Mucosa of gallbladder (tissue), 1 donor: Measurements from ENCODE around the gene SETD9. TPM values are rescaled to one million over a fixed set of nuclear protein-coding genes. Genes with fewer than 3 reads are reported as not detected.

ENCODE experiments used
- DNase-seq: peaks from one replicate; pipeline ENCODE4 v3.0.0-alpha.2; 2020; ENCODE audit warnings: low spot score
- total RNA-seq: library from RNA; stranded (reverse); gene quantifications from one replicate; pipeline ENCODE4 v1.2.1, GENCODE V29; 2021
- donor health status: DM: no; HTN: no; CAD: no.

Gene SETD9, protein sequence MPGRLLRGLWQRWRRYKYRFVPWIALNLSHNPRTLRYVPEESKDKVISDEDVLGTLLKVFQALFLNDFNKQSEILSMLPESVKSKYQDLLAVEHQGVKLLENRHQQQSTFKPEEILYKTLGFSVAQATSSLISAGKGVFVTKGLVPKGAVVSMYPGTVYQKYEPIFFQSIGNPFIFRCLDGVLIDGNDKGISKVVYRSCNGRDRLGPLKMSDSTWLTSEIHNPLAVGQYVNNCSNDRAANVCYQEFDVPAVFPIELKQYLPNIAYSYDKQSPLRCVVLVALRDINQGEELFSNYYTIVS
- 4.8 TPM for total RNA-seq

DNA sequence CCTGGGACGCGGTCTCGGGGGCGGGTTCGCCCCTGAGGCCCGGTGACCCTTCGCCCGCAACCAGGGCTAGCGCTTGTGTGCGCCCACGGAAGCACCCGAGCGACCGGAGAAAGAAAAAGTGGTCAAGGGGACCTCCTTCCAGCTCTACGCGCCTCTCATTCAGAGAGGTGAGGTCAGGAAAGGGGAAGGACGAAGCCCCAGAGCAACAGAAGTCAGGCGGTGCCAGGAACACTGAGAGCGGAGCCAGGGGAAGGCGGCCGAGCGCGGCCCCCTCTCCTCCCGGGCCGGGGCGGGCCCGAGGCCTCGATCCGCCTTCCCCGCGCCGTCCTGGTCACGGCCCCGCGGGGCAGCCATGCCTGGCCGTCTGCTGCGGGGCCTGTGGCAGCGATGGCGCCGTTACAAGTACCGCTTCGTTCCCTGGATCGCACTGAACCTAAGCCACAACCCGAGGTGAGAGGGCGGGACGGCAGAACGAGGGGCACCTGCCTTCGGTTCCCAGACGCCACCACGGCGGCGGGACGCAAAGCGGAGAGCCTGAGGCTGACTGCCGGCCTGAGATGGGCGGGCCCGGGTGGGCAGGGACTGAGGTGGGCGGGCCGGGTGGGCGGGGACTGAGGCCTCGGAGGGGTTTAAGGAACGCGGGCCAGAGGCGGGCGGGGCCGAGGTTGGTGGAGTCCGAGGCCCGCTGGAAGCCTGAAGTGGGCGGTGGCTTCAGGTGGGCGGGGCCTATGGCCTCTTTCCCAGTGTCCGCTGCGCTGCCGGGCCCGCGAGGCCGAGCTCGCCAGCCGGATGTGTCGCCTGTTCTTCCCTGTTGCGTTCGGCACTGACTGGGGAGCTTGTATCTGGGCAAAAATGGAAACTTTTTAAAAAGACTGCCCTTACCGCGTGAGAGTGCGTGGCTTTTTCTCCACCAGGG lies at the start of gene SETD9:
SETD9 (plus strand) TSS at position 303 of the 916 bp plus-strand sequence; CDS start at position 353, 50 bp downstream.
- DNase-seq: peak; percentile 98

DNA sequence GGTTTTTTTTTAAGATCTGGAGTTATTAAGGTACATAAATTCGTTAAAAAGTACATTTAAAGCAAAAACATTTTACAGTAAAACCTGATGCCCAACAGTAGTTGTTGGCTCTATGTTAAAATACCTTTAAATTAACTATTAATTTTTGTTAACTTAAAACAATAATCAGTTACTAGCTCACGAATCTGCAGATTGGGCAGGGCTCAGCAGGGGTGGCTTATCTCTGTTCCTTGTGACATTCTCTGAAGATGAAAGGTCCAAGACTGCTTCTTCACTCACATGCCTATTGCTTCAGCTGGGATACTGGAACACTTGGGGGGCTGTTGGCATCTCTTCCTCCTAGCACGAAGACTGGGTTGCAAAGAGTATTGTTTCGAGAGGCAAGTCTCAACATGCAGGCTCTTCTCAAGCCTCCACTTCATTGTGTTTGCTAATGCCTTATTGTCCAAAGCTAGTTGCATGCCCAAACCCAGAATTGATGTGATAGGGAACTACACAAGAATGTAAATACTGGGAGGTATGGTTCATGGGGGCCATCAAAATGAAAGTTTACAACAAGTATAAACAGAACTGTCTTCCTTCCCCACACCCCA lies 47.4 kb upstream of the SETD9 start:
- DNase-seq: no peak

DNA sequence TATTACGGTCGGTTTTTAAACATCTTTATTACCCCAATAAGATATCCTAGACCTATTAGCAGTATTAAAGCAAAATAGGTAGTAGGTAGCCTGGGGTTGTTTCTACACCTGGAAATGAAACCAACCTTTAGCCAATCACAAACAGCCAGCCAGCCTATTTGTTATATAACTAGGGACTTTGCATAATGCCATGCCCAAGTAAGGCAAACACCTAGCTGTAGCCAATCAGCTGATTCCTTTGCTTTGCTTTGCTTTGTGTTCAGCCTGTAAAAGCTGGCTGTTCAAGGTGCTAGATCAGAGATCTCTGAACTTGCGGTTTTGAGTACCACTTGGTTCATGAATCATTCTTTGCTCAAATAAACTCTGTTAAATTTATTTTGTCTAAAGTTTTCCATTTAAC lies 46.5 kb upstream of the SETD9 start:
- no peak for DNase-seq

DNA sequence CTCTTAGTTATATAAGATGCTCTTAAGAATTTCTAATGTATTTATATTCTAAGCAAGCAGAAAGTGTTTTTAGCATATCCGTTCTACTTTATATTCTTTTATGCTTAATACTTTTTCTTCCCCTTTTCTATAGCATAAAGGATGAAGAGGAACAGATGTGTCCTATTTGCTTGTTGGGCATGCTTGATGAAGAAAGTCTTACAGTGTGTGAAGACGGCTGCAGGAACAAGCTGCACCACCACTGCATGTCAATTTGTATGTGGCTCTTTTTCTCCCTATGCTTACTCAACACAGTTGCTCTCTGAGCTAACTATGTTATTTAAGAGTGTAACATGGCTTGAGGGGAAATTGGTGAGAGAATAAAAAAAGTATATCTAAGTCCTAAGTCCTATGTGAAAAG lies 37.6 kb upstream of the SETD9 start:
- DNase-seq: no peak

DNA sequence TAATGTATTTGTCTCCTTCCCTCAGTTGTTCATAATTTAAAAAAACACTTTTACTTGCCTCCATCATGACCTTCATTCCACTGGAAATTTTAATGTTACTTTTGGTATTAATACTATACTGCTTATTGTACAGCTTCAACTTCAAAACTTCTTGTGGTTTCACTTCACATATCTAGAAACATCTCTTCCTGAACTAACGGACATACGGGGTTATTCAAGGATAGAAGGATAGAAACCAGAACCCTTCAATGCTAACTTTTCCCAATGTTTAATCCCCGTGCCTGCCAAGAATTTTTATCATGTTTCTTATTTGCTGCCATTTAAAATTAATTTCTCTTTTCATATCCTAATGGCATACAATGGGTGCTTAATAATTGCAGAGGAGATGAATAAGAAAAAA lies 36.3 kb upstream of the SETD9 start:
- no peak for DNase-seq

DNA sequence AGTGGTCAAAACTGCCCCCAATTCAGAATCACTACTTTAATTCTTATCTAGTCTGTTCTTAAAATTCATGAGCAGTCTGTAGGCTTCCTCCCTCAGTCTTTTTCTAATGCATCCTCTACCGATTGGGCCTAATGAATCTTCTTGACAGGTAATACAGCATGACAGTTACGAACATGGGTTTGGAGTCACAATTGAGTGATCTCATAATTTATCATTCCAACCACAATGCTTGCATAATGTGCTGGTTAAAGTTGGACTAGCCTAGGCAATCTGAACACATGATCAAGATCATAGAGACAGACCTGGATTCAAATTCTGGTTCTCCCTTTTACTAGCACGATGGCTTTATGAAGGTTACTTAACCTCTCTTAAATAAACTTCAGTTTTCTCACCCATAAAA lies 33.1 kb upstream of the SETD9 start:
- no peak for DNase-seq

DNA sequence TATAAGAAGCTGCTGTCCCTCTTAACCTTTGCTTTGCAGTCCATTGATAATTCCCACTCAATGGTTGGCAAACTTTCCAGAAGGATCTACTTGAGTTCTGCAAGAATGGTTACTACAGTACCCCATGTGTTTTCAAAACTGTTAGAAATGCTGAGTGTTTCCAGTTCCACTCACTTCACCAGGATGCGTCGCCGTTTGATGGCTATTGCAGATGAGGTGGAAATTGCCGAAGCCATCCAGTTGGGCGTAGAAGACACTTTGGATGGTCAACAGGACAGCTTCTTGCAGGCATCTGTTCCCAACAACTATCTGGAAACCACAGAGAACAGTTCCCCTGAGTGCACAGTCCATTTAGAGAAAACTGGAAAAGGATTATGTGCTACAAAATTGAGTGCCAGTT lies 27.8 kb upstream of the SETD9 start:
- DNase-seq: no peak

DNA sequence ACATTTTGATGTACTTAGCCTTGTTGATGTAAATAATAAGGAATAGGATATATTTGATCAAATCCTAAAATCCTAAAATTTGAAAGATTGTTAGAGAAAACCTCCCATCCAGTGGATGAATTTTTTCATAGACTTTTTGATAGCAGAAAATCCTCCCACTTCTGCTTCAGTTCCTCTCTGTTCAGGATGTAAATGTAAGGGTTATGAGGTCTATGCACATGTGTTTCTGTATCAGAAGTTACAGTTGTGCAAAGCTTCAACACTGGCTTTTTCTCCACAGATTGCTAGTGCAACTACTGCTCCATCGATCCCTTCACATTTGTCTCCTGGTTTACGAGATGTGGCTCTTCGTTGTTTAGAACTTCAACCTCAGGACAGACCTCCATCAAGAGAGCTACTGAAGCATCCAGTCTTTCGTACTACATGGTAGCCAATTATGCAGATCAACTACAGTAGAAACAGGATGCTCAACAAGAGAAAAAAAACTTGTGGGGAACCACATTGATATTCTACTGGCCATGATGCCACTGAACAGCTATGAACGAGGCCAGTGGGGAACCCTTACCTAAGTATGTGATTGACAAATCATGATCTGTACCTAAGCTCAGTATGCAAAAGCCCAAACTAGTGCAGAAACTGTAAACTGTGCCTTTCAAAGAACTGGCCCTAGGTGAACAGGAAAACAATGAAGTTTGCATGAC lies 16.0 kb upstream of the SETD9 start:
- no peak for DNase-seq

DNA sequence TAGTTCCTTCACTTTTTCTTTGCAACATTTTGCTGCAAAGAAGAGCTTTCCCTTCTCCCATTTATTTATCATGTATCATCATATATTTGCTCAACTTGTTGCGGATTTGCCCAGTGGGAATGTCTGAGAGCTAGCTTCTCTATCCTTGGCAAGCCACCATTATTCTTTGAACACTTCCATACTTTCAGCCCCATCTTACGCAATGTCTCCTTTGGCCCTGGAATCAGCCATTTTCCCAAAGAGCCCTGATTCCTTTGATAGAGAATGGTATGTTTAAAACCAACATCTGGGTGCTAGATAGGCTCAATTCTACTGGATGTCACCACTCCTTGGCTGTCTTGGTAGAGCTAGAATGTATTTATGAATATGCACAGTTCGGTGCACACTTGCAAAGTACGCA lies 12.6 kb upstream of the SETD9 start:
- DNase-seq: no peak

DNA sequence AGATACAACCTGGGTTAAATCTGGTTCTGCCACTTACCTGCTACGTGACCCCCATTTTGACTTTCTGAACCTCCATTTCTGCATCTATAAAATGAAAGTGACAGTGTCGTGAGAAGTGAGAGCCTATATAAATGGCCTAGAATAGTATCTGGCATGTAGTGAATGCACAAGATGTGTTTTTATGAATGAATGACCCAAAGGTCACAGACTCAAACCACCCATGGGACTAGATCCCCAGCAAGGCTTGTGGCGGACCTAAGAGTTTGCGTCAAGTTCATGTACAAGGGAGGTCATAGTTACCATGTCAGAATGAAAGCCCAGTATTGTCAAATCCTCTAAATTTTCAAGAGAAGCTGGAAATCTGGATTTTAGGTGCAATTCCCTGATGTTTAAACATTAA lies 11.2 kb upstream of the SETD9 start:
- DNase-seq: no peak

DNA sequence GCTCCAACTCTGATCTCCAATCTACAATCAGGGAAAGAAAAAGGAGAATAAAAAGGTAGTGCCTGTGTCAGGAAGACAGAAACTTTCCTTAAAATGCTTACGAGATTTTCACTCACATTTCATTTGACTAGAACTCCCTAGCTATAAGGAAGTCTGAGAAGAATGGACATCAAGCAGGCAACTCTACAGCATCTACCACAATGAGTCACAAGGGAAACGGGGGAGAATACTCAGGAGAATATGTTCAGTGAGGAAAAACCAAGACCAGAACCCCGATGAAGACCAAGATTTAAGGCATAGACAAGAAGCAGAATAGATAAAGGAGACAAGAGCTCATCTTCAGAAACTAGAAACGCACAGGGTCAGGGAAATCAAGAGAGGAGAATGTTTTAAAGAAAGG lies 9.0 kb upstream of the SETD9 start:
- DNase-seq: no peak

DNA sequence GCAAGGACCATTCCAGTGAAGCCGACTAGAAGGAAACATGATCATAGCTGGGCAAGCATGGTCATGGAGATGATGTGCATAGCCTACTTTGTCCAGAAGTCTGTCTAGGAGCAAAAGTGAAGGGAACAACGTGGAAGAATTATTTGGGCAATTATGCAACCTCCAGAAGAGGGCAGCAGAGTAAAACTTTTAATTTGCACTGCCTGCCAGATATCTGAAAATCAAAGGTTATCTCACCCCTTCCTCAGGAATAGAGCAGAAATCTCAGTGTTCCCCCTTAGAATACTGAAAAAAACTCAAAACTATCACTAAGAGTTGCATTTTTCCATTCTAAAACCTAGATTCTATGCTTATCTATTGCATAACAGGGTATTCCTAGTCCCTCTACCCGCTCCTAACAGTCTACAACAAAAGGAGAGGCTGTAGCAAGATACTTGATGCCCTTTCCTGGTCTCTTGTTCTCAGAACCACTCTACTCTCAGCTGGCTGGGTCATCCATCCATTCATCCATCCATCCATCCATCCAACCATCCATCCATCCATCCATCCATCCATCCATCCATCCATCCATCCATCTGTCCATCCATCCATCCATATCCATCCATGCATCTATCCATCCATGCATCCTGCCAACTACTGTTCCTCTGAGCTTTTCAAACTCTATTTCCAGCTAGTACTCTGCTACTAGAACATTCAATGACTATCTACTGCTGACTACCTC lies 8.4 kb upstream of the SETD9 start:
- peak; percentile 16 for DNase-seq

DNA sequence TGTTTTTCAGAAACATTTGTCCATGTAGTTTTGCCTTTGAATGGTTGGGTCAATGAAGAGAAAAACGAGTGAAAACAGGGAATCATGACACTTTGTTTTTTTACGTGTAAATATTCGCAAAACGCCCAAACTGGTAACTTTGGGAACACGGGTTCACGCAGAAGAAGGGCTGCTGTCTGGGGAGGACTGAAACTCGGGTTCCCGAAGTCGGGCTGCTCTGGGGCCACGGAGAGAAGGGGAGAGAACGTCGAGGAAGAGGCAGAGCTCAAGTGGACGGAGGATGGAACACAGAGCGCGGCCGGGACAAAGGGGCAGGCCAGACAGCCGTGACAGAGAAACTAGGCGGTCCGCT lies 478 bp upstream of the SETD9 start:
- DNase-seq: no peak

DNA sequence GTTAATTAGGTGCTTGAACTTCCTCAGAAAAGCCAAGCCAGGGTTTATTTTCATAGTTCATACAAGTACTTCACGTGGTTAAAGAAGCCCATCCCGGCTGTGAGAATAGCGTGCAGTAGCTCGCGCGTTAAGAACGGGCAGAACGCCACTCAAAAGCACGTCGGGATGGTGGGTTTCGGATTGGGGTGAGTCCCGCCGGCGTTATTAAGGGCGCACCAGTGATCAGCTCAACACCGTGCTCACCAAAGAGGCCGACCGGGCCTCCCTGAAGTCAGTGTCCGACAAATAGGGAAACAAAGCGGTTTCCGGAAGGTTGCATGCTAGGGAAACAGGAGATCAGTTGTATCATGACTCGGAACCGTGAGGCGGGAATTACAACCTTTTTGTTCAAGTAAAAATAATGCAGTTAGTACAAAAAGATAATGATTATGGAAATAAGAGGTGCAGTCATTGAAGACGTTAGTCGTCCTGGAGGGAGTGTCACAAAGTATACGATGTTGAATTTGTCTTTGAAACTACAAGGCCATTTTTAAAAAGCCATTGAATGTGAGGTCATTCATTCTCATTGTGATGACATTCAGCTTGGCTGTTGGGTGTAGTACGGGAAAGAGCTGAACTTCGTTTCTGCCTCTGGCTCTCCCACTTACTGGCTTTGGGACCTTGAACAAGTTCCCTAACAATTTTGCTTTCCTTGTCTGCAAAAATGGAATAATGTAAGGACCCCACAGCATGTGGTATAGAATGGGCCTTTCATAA lies 992 bp downstream of the SETD9 start:
- peak; percentile 38 for DNase-seq

DNA sequence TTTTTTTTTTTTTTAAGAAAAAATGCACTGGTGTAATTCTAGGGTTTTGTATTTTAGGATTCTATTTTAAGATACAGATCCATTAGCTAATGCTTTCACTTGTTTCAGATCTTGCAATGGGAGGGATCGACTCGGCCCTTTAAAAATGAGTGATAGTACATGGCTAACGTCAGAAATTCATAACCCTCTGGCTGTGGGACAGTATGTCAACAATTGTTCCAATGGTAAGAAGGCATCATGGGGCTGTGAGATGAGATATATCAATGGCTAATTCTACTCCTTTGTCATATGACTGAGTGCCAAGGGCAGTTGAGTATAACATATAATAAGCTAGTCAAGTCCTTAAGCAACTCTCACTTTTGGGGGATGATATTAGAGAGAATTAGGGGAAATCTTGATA lies 4.4 kb downstream of the SETD9 start:
- DNase-seq: no peak

DNA sequence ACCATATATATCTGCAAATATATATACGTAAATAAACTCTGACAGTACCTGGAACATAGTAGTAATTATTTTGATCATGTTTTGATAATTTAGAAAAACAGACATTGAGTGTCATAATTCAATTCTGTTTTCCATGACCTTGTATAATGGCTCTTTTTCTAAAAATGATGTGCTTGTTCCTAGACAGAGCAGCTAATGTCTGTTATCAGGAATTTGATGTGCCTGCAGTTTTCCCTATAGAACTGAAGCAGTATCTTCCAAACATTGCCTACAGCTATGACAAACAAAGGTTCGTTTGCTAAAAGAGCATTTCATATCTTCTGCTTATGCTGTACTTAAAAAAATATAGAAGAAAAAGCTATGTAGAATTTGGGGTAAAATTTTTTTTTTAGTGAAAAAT lies 5.3 kb downstream of the SETD9 start:
- no peak for DNase-seq

DNA sequence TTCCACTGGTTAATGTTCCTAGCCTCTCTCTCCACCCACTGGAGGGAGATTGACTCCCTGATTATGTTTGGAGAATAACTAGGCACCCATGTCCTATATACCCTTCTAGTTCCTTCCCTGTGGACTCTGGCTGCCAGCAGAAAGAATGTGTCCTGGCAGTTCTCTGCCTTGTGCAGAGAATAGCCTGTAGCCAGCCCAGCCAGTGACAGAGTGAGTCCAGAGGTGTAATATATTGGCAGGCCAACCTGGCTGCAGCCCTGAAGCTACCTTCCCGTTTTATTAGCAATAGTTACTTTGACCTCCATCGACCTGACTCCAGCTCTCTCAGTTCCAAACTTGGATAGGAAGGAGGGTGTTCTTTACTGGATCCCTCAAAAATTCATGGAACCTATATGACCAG lies 8.1 kb downstream of the SETD9 start:
- DNase-seq: no peak

DNA sequence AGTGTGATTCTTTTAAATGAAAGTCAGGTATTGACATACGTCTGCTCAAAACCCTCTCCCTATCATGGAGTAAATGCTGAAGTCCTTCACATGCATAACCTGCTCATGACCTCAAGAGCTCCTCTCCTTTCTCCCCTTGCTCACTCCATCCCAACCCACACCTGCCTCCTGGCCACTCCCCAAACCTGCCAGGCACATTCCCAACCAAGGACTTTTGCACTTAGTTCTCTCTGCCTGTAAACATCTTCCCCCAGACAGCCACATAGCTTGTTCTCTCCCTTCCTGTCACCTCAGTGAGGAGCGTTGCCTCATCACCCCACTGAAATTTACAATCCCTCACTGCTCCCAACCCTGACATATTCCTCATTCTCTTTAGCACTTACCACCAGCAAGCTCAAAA lies 8.7 kb downstream of the SETD9 start:
- DNase-seq: no peak

DNA sequence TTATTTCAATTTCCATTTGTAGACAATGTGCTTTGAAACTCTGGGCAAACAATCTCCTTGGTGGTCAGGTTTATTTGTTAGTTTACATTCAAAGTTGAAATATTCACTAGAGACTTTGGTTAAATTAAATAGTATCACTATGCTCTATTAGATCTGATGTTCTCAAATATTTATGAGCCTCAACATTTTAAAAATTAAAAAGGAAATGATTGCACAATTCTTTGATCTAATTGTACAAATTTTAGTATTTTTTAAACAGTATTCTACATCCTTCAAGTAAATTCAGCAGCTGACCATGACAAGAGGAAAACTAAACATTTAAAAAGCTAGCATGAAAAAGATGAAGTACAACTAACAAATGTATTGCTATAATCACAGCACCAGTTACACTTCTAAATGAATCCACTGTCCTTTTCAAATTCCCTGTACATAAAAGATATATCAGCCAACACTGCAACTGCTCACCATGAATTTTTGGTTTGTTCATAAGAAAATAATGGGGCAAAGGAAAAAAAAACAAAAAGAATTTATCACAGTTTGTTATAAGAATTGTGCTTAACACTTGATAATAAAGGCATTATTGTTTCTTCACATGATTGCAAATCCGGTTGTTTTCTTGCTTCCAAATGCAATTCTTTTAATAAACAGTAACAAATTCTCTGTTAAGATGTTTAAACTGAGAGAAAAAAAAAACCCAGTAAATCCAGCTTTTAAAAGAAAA lies 10.7 kb downstream of the SETD9 start:
- DNase-seq: no peak

DNA sequence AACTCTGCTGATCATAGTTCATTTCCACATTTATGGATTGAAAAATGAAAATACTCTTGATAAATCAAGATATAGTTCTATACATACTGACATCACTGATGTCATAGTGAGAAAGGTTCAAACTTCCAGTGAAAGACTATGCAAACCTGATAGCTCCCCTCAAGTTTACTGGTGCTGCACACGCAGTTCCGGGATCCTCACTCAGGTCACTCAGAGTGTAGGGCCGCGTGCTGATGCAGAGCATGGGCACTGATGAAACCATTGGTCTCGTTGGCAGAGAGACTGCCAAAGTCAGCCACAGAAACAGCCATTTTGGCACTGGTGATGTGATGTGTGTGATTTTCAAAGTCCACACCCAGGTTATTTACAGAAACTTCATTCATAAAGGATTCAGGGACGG lies 13.5 kb downstream of the SETD9 start:
- no peak for DNase-seq
